ENCODE data around the gene SUMO2.
A peak's percentile ranks its signal among the peaks of the same experiment; 100 is the strongest.
"Not testable (repeated sequence)": the region's sequence is repeated elsewhere in the genome, so short reads cannot be mapped to it uniquely, and the experiment has no call there.

Gene SUMO2

GRCh38 chr17:75142236-75142971 lies 40.4 kb downstream of the SUMO2 start:
- DNase-seq: no peak

- no peak for DNase-seq
Observed at GRCh38 chr17:75138519-75138918, 44.2 kb downstream of the SUMO2 start.

- DNase-seq: not testable (repeated sequence)
Observed at GRCh38 chr17:75137762-75138161, 45.0 kb downstream of the SUMO2 start.

GRCh38 chr17:75135946-75136345 lies 46.8 kb downstream of the SUMO2 start:
- no peak for DNase-seq

GRCh38 chr17:75135452-75135851 lies 47.3 kb downstream of the SUMO2 start:
- no peak for DNase-seq

GRCh38 chr17:75133607-75134347 lies 49.0 kb downstream of the SUMO2 start:
- not testable (repeated sequence) for DNase-seq

- DNase-seq: no peak
Observed at GRCh38 chr17:75133001-75133400, 49.8 kb downstream of the SUMO2 start.

GRCh38 chr17:75132018-75133000 lies 50.5 kb downstream of the SUMO2 start:
- DNase-seq: peak; percentile 28

GRCh38 chr17:75131278-75132017 lies 51.3 kb downstream of the SUMO2 start, which contains the start of gene NT5C:
Gene NT5C (minus strand): TSS chr17:75131742. CDS start chr17:75131707, 35 bp downstream.
- peak; percentile 38 for DNase-seq

GRCh38 chr17:75130632-75131277 lies 52.0 kb downstream of the SUMO2 start:
- DNase-seq: no peak

- no peak for DNase-seq
Observed at GRCh38 chr17:75130059-75130631, 52.6 kb downstream of the SUMO2 start.

GRCh38 chr17:75129576-75129975 lies 53.2 kb downstream of the SUMO2 start:
- DNase-seq: no peak

- DNase-seq: no peak
Observed at GRCh38 chr17:75128694-75129505, 53.9 kb downstream of the SUMO2 start.

- not testable (repeated sequence) for DNase-seq
Observed at GRCh38 chr17:75127936-75128335, 54.8 kb downstream of the SUMO2 start.

GRCh38 chr17:75126954-75127353 lies 55.8 kb downstream of the SUMO2 start:
- DNase-seq: no peak

- DNase-seq: no peak
Observed at GRCh38 chr17:75125984-75126383, 56.8 kb downstream of the SUMO2 start.

GRCh38 chr17:75124819-75125162 lies 58.0 kb downstream of the SUMO2 start:
- no peak for DNase-seq

GRCh38 chr17:75124041-75124818 lies 58.5 kb downstream of the SUMO2 start:
- no peak for DNase-seq

- no peak for DNase-seq
Observed at GRCh38 chr17:75118307-75118706, 64.5 kb downstream of the SUMO2 start.

GRCh38 chr17:75116737-75117136 lies 66.0 kb downstream of the SUMO2 start:
- no peak for DNase-seq

All from DMS79 (cell line).